RWPE2 (cell line): ENCODE measurements around the gene TEDC2.

ENCODE experiments used
- ATAC-seq: fragments of 200-7000 bp; cut with Tn5 transposase; 3 replicates; pipeline ENCODE4 v1.9.1; 2021; ENCODE audit warnings: low read depth
- DNase-seq: peaks from one replicate; pipeline ENCODE4 v3.0.0-alpha.2; 2020; ENCODE audit warnings: low spot score
- H3K27ac ChIP-seq: fragments of 450-650 bp; 2 replicates; pipeline ENCODE4 v1.5.1; 2017; ENCODE audit warnings: mild to moderate bottlenecking; ENCODE audit not compliant: poor library complexity, severe bottlenecking
- H3K27me3 ChIP-seq: fragments of 250-450 bp; sonication (Bioruptor Pico); 2 replicates; pipeline ENCODE4 v1.5.1; 2021; ENCODE audit warnings: mild to moderate bottlenecking, moderate library complexity; ENCODE audit not compliant: insufficient read depth, poor library complexity, severe bottlenecking
- H3K36me3 ChIP-seq: fragments of 250-450 bp; sonication (Bioruptor Pico); 2 replicates; pipeline ENCODE4 v1.5.1; 2020; ENCODE audit warnings: low read depth, mild to moderate bottlenecking, moderate library complexity
- H3K4me1 ChIP-seq: fragments of 250-450 bp; sonication (Bioruptor Pico); 2 replicates; pipeline ENCODE4 v1.5.1; 2021; ENCODE audit warnings: mild to moderate bottlenecking, moderate library complexity; ENCODE audit not compliant: insufficient read depth, poor library complexity, severe bottlenecking
- H3K4me3 ChIP-seq: fragments of 250-450 bp; sonication (Bioruptor Pico); 2 replicates; pipeline ENCODE4 v1.5.1; 2021; ENCODE audit warnings: mild to moderate bottlenecking, moderate library complexity; ENCODE audit not compliant: severe bottlenecking
- H3K9me3 ChIP-seq: fragments of 250-450 bp; sonication (Bioruptor Pico); 2 replicates; pipeline ENCODE4 v1.5.1; 2021; ENCODE audit warnings: mild to moderate bottlenecking, moderate library complexity; ENCODE audit not compliant: severe bottlenecking
- TF ChIP-seq, protein P1 (sequence below): fragments of 450-650 bp; IDR thresholded peaks from one replicate; pipeline ENCODE4 v1.5.1; 2017; ENCODE audit warnings: mild to moderate bottlenecking, moderate library complexity; ENCODE audit not compliant: poor library complexity, severe bottlenecking

TEDC2 gene

DNA sequence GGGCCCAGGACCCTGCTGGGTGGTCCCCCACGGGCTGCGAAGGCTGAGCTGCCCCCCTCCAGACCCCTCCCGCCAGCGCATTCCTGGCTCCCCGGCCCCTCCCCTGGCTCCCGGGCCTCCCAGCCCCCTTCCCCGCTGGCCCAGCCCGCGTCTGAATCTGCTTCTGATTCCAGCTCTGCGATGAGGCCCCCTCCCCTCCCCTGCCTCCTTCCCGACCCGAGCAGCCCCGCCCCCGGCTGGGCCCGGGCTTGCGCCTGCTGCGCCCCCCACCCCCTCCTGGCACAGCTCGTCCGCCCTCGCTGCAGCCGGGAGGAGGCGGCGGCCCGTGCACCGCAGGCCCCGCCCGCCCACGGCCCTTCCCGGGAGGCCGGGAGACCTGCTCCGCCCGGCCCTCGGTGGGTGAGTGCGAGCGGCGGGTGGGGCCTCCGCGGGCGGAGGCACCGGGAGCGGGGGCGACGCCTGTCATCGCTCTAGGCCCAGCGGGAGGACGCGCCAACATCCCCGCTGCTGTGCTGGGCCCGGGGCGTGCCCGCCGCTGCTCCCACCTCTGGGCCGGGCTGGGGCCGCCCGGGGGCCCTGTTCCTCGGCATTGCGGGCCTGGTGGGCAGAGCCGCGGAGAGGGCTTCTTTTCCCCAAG is 11.2 kb downstream of the TEDC2 start, which contains the start of gene NTN3:
Gene NTN3, plus strand, starts transcription at position 282 of the 637 bp plus-strand sequence. CDS start 405 bp downstream, outside the sequence.
- H3K36me3 ChIP-seq = no peaks in the 10 kb centered on the region
- TF ChIP-seq, protein P1, sequence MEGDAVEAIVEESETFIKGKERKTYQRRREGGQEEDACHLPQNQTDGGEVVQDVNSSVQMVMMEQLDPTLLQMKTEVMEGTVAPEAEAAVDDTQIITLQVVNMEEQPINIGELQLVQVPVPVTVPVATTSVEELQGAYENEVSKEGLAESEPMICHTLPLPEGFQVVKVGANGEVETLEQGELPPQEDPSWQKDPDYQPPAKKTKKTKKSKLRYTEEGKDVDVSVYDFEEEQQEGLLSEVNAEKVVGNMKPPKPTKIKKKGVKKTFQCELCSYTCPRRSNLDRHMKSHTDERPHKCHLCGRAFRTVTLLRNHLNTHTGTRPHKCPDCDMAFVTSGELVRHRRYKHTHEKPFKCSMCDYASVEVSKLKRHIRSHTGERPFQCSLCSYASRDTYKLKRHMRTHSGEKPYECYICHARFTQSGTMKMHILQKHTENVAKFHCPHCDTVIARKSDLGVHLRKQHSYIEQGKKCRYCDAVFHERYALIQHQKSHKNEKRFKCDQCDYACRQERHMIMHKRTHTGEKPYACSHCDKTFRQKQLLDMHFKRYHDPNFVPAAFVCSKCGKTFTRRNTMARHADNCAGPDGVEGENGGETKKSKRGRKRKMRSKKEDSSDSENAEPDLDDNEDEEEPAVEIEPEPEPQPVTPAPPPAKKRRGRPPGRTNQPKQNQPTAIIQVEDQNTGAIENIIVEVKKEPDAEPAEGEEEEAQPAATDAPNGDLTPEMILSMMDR = no peak
- no peaks in the 10 kb centered on the region for H3K4me1 ChIP-seq
- peak within 1 kb of the TSS; percentile 7 for H3K4me3 ChIP-seq
- DNase-seq (no peak), ATAC-seq (peak; percentile 1; the same call in 2 of the 3 replicates)
- peaks cover 6% of the 10 kb centered on the region for H3K27me3 ChIP-seq
- no peak within 1 kb of the TSS for H3K27ac ChIP-seq
- H3K9me3 ChIP-seq = no peaks in the 10 kb centered on the region

DNA sequence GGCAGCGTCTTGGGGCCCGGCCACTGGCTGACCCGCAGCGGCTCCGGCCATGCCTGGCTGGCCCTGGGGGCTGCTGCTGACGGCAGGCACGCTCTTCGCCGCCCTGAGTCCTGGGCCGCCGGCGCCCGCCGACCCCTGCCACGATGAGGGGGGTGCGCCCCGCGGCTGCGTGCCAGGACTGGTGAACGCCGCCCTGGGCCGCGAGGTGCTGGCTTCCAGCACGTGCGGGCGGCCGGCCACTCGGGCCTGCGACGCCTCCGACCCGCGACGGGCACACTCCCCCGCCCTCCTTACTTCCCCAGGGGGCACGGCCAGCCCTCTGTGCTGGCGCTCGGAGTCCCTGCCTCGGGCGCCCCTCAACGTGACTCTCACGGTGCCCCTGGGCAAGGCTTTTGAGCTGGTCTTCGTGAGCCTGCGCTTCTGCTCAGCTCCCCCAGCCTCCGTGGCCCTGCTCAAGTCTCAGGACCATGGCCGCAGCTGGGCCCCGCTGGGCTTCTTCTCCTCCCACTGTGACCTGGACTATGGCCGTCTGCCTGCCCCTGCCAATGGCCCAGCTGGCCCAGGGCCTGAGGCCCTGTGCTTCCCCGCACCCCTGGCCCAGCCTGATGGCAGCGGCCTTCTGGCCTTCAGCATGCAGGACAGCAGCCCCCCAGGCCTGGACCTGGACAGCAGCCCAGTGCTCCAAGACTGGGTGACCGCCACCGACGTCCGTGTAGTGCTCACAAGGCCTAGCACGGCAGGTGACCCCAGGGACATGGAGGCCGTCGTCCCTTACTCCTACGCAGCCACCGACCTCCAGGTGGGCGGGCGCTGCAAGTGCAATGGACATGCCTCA is 12.0 kb downstream of the TEDC2 start:
- no peak overlapping the region for H3K27ac ChIP-seq
- no peaks in the 10 kb centered on the region for H3K36me3 ChIP-seq
- DNase-seq = no peak
- H3K4me3 ChIP-seq = peak overlapping the region; percentile 7
- TF ChIP-seq, protein P1 = no peak
- H3K9me3 ChIP-seq = no peaks in the 10 kb centered on the region
- H3K27me3 ChIP-seq = peaks cover 6% of the 10 kb centered on the region
- no peak for ATAC-seq
- no peaks in the 10 kb centered on the region for H3K4me1 ChIP-seq

DNA sequence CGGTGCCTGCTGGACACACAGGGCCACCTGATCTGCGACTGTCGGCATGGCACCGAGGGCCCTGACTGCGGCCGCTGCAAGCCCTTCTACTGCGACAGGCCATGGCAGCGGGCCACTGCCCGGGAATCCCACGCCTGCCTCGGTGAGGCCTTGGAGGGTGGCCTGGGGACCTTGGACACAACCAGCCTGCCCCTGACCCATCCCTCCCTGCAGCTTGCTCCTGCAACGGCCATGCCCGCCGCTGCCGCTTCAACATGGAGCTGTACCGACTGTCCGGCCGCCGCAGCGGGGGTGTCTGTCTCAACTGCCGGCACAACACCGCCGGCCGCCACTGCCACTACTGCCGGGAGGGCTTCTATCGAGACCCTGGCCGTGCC is 12.6 kb downstream of the TEDC2 start:
- H3K27ac ChIP-seq = no peak overlapping the region
- no peaks in the 10 kb centered on the region for H3K36me3 ChIP-seq
- peaks cover 6% of the 10 kb centered on the region for H3K27me3 ChIP-seq
- H3K4me3 ChIP-seq = no peak overlapping the region
- DNase-seq = no peak
- H3K9me3 ChIP-seq = no peaks in the 10 kb centered on the region
- H3K4me1 ChIP-seq = no peaks in the 10 kb centered on the region
- TF ChIP-seq, protein P1 = no peak
- ATAC-seq = no peak

DNA sequence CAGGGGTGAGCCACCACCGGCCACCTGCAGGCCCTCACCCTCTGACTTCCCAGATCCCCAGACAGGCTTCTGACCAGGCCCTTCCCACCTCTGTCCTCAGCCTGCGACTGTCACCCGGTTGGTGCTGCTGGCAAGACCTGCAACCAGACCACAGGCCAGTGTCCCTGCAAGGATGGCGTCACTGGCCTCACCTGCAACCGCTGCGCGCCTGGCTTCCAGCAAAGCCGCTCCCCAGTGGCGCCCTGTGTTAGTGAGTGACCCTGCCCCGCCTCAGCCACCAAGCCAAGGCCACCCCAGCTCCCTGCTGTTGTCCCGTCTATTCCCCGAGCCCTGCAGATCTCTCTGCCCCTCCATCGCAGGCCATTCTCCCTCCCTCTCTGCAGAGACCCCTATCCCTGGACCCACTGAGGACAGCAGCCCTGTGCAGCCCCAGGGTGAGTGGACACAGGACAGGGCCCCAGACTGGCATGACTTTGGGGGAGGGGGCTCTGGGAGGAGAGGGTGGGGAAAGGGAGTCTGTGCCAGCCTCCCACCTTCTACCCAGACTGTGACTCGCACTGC is 13.1 kb downstream of the TEDC2 start:
- H3K9me3 ChIP-seq = no peaks in the 10 kb centered on the region
- peaks cover 6% of the 10 kb centered on the region for H3K27me3 ChIP-seq
- H3K4me1 ChIP-seq = no peaks in the 10 kb centered on the region
- no peaks in the 10 kb centered on the region for H3K36me3 ChIP-seq
- no peak overlapping the region for H3K27ac ChIP-seq
- TF ChIP-seq, protein P1 = no peak
- ATAC-seq = no peak
- DNase-seq = no peak
- H3K4me3 ChIP-seq = peak overlapping the region; percentile 64
